Erythroblast (primary cell): ENCODE data around the gene MSI2.

ENCODE experiments used
- GATA1 ChIP-seq: IDR thresholded peaks from 2 replicates; pipeline ENCODE4 v1.6.1; 2011; ENCODE audit warnings: low read depth, mild to moderate bottlenecking, control low read depth, low read length, moderate library complexity
- POLR2A ChIP-seq: IDR thresholded peaks from 2 replicates; pipeline ENCODE4 v1.6.1; 2011; ENCODE audit warnings: mild to moderate bottlenecking, low read length

- TF ChIP-seq POLR2A = no peak
- TF ChIP-seq GATA1 = no peak
Measured at GRCh38 chr17:57589151-57590034, 333.1 kb downstream of the MSI2 start.
